HL-60 (cell line): Measurements from ENCODE around the gene PRDX2.

Experiments
- DNase-seq, 2 experiments: peaks; one replicate each; pipeline ENCODE4 v3.0.0-alpha.2; 2010 to 2020; ENCODE audit warnings: low read depth in 1 of 2, low spot score in 1 of 2
- H3K27ac ChIP-seq: fragments of 250-450 bp; sonication (Bioruptor Pico); replicated peaks from 2 replicates; pipeline ENCODE4 v1.5.1; 2020; ENCODE audit warnings: mild to moderate bottlenecking, moderate library complexity
- H3K27me3 ChIP-seq: fragments of 250-450 bp; sonication (Bioruptor Pico); 2 replicates; pipeline ENCODE4 v1.5.1; 2021; ENCODE audit warnings: mild to moderate bottlenecking, moderate library complexity; ENCODE audit not compliant: insufficient read depth, poor library complexity, severe bottlenecking
- H3K4me3 ChIP-seq: replicated peaks from 2 replicates; pipeline ENCODE4 v1.5.1; 2011; ENCODE audit warnings: mild to moderate bottlenecking, control low read depth, low read length; ENCODE audit not compliant: insufficient read depth
- GABPA ChIP-seq: IDR thresholded peaks from 2 replicates; pipeline ENCODE4 v1.6.1; 2012; ENCODE audit warnings: low read depth
- POLR2AphosphoS5 ChIP-seq: IDR thresholded peaks from 2 replicates; pipeline ENCODE4 v1.6.1; 2012; ENCODE audit warnings: low read depth
- SPI1 ChIP-seq: IDR thresholded peaks from 2 replicates; pipeline ENCODE4 v1.6.1; 2012; ENCODE audit warnings: low read depth, mild to moderate bottlenecking, borderline replicate concordance
- TF ChIP-seq, protein P1 (sequence below): IDR thresholded peaks from one replicate; pipeline ENCODE4 v1.5.1; 2011; ENCODE audit warnings: low read length, control low read depth, inconsistent platforms; ENCODE audit not compliant: insufficient read depth
- TF ChIP-seq, protein P2 (sequence below): IDR thresholded peaks from 2 replicates; pipeline ENCODE4 v1.6.1; 2012; ENCODE audit warnings: low read depth; ENCODE audit not compliant: insufficient replicate concordance

PRDX2 gene

GRCh38 chr19:12777217-12778016, 24.2 kb downstream of the PRDX2 start:
- TF ChIP-seq POLR2AphosphoS5 (no peak), SPI1 (no peak)
- TF ChIP-seq, protein P1, sequence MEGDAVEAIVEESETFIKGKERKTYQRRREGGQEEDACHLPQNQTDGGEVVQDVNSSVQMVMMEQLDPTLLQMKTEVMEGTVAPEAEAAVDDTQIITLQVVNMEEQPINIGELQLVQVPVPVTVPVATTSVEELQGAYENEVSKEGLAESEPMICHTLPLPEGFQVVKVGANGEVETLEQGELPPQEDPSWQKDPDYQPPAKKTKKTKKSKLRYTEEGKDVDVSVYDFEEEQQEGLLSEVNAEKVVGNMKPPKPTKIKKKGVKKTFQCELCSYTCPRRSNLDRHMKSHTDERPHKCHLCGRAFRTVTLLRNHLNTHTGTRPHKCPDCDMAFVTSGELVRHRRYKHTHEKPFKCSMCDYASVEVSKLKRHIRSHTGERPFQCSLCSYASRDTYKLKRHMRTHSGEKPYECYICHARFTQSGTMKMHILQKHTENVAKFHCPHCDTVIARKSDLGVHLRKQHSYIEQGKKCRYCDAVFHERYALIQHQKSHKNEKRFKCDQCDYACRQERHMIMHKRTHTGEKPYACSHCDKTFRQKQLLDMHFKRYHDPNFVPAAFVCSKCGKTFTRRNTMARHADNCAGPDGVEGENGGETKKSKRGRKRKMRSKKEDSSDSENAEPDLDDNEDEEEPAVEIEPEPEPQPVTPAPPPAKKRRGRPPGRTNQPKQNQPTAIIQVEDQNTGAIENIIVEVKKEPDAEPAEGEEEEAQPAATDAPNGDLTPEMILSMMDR, result peak; percentile 59
- TF ChIP-seq, protein P2, sequence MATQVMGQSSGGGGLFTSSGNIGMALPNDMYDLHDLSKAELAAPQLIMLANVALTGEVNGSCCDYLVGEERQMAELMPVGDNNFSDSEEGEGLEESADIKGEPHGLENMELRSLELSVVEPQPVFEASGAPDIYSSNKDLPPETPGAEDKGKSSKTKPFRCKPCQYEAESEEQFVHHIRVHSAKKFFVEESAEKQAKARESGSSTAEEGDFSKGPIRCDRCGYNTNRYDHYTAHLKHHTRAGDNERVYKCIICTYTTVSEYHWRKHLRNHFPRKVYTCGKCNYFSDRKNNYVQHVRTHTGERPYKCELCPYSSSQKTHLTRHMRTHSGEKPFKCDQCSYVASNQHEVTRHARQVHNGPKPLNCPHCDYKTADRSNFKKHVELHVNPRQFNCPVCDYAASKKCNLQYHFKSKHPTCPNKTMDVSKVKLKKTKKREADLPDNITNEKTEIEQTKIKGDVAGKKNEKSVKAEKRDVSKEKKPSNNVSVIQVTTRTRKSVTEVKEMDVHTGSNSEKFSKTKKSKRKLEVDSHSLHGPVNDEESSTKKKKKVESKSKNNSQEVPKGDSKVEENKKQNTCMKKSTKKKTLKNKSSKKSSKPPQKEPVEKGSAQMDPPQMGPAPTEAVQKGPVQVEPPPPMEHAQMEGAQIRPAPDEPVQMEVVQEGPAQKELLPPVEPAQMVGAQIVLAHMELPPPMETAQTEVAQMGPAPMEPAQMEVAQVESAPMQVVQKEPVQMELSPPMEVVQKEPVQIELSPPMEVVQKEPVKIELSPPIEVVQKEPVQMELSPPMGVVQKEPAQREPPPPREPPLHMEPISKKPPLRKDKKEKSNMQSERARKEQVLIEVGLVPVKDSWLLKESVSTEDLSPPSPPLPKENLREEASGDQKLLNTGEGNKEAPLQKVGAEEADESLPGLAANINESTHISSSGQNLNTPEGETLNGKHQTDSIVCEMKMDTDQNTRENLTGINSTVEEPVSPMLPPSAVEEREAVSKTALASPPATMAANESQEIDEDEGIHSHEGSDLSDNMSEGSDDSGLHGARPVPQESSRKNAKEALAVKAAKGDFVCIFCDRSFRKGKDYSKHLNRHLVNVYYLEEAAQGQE, result no peak
- H3K27me3 ChIP-seq, result no peaks in the 10 kb centered on the region
- peak in 1 of 2 experiments; percentile 81 for DNase-seq
- H3K4me3 ChIP-seq, result peak overlapping the region; percentile 78
- peak overlapping the region; percentile 88 for H3K27ac ChIP-seq

DNA sequence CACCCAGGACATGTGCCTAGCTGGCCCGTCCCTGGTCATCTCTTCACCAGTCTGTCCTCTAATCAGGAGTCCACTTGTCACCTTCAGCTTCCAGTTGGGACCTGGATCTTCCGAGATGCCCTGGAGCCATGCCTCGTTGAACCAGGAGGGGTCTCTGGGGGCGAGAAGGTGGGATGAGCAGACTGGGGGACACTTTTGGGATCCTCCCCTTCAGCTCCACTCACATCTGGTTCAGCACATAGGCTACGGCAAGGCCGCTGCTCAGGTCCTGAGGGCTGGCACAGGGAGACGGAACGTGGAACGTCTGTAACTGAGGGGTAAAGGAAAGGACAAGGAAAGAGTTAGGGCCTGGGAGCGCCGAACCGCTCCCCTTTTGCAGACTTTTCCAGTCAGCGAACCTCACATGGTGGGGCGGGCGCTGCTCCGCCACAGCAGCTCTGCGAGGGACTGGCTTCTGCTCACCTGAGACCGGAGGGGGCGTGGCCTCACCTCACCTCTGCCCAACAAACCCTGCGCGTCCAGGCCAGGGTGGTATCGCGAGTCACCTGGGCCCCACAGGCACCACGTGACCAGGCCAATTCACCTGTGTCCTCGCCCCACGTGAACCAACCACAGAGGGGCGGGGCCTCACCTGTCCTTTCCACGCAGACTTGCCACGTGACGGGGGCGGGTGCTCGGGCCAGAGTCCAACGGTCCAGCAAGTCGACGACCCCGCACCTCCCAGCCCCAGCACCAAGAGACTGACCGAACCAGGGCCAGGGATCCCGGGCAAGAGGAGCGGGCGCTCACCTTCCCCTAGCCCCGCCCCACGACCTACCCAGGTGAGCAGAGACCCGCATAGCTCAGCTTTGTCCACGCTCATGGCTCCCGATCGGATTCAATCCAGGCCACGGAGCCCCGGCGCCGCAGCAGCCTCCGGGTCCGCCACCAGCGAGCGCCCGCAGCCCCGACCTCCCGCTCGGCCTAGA, 26.7 kb downstream of the PRDX2 start, which contains the start of gene HOOK2:
Gene HOOK2 (minus strand): TSS at position 965 of the 968 bp plus-strand sequence. CDS start 103 bp downstream, at position 862.
- Histone ChIP-seq H3K27ac (peak within 1 kb of the TSS; percentile 65), H3K27me3 (no peaks in the 10 kb centered on the region), H3K4me3 (peak within 1 kb of the TSS; percentile 78)
- no peak for DNase-seq
- TF ChIP-seq POLR2AphosphoS5, result no peak
- TF ChIP-seq, protein P2, result no peak
- TF ChIP-seq, protein P1, result no peak
- TF ChIP-seq GABPA, result no peak
- no peak for TF ChIP-seq SPI1

GRCh38 chr19:12773571-12773970, 28.0 kb downstream of the PRDX2 start:
- Histone ChIP-seq H3K27ac (no peak overlapping the region), H3K4me3 (no peak overlapping the region), H3K27me3 (no peaks in the 10 kb centered on the region)
- TF ChIP-seq SPI1 (no peak), POLR2AphosphoS5 (no peak), GABPA (no peak)
- TF ChIP-seq, protein P1, result no peak
- TF ChIP-seq, protein P2, result no peak
- no peak for DNase-seq
